NOMO-1 treated with DMSO at 0.1 percent for 48 hours (cell line): Measurements from ENCODE around the gene TBC1D5.
"Not testable (repeated sequence)": the region's sequence is repeated elsewhere in the genome, so short reads cannot be mapped to it uniquely, and the experiment has no call there.

Experiments used
- DNase-seq: peaks from one replicate; lab custom pipeline; 2025; ENCODE audit not compliant: unreplicated experiment; lab: John Stamatoyannopoulos, UW

The TBC1D5 gene

DNA sequence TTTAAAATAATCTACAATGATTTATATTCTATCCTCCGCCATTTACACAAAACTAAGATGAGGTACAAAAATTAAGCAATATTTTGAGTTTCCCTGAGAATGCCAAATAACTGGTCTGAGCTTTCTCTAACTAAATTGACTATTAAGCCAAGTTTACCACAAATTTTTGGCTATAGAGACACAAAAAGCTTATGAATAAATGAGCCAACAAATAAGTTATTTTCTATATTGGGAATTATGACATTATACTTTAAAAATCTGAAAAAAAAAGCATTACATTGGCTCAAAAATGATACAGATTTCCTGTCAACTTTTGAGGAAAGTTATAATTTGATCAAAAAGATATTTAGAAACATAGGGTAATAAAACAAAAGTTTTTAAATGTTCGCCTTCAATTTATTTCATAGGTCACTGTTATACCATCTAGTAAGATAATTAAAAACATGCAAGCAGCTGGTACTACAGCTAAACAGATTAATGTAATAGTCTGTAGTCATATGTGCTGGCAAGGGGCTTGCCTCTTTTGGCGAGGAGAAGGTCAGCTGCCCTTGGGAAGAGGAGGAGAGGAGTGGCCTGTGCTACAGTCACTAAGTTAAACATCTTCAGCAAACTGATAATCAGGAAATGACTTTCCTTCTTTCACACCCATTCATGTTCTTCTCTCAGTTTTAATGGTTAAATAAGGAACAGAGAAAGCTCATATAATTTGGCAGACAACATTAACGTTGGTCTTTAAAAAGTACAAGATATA, 318.5 kb downstream of the TBC1D5 start:
- no peak for DNase-seq

DNA sequence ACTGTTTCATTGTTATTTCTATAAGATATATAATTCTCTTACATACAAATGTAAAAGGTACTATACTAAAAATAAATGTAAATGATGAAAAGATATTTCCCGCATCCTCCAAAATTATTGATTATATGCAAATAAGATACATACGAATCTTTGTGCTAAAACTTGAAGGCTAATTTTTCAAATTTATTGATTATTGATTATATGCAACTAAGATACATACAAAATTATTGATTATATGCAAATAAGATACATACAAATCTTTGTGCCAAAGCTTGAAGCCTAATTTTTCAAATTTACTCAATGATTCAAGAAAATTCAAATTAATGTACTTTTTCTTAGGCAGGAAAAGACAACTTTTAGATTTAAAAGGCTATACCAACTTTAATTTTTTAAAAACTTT, 319.8 kb downstream of the TBC1D5 start:
- DNase-seq: no peak

DNA sequence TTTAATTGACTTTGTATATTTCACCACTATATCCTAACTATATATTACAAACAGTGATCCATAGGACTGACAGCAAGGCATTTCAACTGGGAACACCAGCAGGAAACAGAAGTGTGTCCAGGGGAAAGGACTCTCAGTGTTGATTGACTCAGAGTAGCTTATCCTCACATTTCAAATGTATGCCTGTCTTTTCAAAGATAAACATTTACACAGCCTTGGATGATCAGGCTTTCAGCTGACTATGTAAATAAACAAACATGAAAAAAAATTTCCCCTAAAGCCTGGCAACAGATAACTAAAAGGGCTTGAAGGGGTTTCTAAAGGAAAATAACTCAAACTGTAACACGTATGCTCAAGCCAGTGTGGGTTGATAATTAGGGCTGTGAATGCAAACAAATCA, 321.8 kb downstream of the TBC1D5 start:
- DNase-seq: no peak

DNA sequence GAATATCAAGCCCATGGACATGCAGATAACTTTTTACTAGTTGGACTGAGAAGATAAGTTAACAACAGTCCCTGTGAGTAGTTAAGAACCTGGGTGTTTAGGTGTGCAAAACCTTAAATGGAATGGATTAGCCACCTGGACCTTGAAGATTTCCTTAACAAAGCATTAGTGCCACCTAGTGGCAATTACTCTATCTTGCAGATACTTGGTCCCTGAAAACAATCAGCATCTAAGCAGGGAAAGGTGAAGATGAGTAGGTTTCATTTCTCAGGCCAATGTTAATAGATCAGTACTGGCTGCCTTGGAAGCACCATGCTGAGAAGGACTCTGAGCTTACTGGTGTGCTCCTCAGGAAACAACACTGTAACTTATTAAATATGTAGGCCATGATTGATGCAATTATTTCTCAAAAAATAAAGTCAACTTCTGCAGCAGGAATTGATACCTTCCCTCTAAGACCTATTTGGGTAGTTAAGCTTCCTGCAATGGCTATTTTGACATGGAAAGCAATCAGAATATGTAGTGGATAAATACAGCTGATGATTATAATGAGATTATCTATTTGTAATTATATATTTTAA, 329.4 kb downstream of the TBC1D5 start:
- DNase-seq: peak; percentile 66

DNA sequence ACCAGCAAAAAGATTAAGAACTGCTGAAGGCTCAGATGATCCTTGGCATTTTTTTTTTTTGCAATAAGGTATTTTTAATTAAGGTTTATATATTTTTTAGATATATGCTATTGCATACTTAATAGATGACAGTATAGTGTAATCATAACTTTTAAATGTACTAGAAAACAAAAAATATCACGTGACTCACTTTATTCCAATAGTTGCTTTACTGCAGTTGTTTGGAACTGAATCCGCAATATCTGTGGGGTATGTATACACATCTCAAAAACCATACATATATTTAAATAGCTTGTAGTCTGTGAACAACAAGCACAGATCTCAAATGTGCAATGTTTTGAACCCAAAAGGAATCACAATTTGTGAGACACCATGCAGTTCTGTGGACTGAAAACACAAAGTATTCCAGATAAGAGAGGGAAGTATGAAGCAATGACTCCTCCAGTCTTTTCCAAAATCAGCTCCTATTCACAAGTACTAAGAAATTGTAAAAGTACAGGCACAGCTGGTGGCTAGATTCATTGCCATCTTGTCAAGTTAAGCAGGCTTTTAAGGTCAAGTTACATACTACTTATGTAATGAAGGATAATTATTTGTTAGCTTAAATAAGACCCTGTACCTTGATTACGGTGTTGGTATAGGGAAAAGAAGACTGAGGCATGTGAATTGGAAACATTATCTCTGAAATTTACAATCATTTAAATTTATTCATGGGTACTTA, 331.1 kb downstream of the TBC1D5 start:
- DNase-seq: no peak

DNA sequence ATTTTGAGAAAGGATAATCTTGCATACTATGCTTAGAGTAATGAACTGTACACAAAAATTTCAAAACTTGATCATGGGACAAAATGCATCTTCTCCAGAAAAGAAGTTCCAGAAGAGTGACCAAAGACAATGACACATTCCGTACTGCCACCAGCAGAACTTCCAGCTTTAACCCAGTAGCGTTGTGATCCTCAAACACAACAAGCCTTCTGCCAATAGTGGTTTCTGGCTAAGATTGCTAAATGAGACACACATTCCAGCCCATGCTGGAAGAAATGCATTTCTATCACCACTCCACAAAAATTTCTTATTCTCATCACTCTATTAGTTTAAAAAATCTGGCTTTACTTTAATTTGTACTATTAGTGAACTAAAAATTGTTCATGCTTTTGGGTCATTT, 334.9 kb downstream of the TBC1D5 start:
- DNase-seq: no peak

DNA sequence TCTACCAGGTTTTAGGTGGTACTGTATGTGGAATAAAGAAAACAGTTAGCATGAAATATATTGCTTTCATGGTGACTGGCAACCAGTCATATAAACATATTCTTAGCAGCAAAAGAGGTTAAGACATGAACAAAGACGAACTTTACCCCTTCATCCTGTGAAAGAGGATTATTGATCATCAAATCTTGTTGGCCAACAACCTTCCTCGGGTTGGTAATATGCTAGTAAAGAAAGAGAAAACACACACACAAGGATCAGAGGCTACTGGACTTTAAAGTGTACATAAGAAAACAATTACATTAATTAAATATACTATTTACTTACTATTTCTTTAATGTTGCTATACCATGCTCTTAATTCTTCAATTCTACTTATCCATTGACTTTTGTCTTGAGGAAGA, 337.9 kb downstream of the TBC1D5 start:
- no peak for DNase-seq

DNA sequence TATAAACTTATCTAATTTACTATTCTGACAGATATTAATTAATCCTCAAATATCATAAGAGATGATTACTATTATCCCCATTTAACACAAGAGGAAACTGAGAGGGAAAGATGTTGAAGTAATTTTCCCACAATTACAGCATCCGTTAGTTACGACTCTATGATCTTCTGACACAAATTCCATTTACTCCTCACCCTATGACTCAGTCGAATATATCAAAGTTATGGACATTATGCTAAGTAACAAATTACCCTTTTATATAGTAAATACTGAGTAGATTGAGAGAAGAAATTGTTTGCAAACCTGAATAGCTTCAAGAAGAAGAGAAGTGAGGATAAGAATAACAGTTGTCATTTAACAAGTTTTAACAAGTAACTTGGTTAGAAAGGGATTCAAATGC, 340.0 kb downstream of the TBC1D5 start:
- no peak for DNase-seq

DNA sequence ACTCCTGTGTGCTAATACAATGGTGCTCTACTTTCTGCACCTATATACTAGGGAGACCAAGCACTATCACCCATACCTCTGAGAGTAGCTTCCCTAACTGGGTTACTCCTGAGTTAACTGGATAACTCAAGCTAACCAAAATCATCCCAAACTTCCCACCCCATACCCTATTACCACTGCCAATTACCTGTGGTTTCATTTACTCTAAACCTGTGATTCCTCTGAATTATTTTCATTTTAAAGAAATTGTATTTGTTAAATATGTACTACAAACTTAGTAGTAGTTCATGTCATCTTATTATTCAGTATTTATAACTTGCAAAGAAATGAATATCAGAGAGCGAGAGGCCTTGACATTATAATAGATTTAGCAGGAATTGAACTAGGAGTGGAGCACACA, 340.5 kb downstream of the TBC1D5 start:
- DNase-seq: no peak

DNA sequence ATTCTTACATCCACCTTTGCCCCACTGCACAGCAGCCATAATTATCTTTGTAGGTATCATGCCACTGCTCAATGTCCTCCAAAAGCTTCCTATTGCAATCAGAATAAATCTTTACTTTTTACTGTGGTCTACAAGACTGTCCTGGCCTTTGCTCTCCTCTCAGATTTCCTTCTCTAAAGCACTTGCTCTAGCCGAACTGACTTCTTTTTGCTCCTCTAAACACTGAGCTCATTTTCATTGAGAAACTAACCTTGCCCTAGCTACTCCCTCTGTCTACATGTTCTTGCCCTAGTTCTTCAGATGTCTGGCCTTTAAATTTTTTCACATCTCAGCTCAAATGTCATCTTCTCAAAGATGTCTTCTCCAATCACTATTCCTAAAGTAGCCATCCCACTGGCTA, 342.8 kb downstream of the TBC1D5 start:
- DNase-seq: peak; percentile 53

DNA sequence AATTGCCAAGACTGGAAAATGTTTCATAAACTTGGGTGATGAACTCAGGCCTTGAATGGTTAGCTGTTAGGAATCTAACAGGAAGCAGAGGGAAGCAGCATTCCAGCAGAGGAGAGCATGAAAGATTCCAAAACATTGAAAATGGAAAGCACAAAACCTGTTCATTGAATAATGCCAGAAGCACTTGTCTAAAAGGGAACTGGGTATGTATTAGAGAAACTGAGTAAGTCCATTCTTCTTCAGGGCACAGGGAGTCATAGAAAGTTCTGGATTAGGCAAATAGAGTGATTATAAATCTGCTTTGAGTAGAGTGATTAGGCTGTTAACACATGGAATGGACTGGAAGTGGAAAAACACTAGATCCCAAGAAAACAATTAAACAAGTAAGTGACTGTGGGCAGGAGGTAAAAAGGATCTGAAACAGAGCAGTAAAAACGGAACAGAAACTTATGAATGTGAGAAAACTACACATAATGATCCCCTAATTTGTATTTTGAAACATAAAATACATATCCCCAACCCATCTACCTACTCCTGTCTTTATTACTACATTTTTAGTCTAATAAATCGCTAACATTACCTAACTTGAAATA, 343.4 kb downstream of the TBC1D5 start:
- DNase-seq: peak; percentile 87

DNA sequence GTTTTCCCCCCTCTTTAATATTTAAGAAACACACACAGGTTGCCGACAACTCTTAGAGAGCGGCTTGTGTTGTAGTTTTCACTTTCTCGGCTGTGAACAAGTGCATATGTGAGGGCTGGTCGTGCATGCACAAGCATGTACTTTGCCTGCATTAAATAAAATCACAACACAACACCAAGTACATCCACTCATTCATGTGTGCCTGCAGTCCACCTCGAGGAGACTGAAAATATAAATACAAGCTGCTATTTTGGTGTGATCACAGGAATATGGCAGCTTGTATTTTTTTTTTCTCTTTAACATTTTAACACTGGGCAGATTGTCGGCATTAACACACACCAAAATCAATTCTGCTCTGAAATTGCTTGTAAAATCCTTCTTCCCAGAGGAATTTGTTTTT, 346.4 kb downstream of the TBC1D5 start:
- DNase-seq: no peak

DNA sequence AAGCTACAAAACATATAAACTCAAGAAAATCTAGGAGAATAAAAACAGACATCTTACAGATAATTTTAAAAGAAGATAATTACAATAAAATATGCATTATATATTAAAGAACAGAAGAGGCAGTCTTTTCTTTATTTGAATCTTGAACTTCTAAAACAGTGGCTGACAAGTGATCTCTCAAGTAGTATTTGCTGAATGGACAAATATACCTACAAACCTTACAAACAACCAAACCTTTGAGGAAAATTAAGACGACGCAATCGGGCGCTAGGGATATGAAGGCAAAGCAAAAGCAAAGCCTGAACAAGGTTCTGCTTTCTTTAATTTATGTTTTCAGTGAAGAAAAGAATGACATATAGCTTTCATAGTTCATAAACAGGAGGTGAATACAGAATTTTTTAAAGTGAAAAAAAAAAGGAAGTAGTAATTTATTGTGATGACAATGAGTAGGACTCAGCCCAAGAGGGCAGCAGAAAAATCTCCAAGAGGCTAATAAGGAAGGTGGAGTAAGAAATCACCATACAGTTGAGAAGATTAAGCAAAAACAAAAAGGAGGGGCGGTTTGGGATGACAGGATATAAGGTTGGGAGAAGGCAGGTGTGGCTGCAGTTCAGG, 347.8 kb downstream of the TBC1D5 start:
- DNase-seq: peak; percentile 61

DNA sequence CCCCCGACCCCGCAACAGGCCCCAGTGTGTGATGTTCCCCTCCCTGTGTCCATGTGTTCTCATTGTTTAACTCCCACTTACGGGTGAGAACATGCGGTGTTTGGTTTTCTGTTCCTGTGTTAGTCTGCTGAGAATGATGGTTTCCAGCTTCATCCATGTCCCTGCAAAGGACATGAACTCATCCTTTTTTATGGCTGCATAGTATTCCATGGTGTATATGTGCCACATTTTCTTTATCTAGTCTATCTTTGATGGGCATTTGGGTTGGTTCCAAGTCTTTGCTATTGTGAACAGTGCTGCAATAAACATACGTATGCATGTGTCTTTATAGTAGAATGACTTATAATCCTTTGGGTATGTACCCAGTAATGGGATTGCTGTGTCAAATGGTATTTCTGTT, 349.9 kb downstream of the TBC1D5 start:
- not testable (repeated sequence) for DNase-seq

DNA sequence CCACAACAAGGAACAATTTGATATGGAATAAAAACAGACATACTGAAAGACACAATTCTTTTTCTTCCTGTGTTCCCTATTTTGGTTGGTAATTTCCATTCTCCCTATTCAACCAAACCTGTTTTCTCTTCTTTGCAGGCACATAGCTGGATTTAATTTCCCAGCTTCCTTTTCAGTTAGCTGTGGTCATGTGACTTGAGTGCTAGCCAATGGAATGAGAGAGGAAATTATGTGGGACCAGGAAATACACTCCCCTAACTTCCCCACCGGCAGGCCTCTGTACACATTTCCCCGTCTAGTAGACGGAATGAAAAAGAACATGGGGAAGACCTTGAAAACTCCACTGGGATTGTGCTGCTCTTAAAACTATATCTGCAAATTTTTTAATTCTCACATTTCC, 351.6 kb downstream of the TBC1D5 start:
- no peak for DNase-seq

DNA sequence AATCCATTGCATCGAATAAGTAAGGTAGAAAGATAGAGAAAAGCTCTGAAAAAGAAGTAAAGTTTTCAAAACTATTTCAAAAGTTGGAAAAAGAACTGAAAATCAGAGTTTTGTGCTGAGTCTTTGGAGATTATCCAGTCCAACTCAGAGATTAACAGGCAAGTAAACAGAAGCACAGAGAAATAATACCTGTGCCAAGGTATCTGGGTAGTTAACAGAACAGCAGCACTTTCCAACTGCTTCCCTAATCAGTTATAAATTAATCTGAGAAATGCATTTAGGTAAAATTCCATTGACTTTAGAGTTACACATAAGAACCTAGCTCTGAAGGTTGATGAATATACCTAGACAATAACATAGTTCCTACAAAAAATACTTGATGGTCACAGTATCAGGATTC, 355.3 kb downstream of the TBC1D5 start:
- DNase-seq: no peak

DNA sequence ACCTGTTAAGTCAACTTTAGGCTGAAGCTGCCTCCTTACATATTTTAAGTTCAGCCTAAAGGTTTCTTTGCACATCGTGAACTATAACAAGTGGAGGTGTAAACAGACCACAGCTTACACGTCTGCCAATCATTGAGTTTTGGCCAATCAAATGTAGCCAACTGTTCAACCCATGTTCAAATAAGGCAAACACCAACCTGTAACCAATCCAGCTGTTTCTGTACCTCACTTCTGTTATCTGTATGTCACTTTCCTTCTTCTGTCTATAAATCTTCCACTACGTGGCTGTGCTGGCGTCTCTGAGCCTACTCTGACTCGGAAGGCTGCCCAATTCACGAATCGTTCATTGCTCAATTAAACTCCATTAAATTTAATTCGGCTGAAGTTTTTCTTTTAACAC, 356.0 kb downstream of the TBC1D5 start:
- no peak for DNase-seq

DNA sequence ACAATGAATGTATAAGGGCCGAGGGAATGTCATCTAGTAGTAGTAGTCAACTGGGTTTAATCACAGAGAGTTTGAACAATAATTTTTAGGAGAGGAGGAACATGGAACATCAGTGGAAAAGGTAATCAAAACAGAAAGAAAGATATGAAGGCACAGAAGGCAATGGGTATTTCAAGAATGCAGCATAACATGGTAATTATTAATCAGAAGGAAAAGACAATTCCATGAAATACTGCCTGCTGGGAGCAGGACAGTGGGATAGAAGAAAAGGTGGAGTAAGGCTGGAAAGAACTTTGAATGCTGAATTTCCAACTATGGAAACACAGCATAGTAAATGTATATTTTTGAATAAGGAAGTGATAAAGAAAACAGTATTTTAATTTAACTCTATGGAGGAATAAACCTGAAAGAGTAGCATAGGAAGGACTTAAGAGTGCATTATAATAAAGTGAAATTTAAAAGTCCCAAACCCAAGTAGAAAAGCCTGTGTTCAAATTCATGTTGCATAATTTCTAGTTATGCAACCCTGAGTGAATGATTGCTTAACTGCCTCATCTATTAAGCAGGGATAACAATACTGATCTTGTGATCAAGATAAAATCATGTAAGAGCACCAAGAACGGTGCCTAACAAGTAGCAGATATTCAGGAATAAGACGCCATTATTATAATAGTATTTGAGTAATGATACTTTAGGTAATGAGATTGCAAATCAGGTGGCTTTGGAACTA, 357.7 kb downstream of the TBC1D5 start:
- DNase-seq: peak; percentile 30

DNA sequence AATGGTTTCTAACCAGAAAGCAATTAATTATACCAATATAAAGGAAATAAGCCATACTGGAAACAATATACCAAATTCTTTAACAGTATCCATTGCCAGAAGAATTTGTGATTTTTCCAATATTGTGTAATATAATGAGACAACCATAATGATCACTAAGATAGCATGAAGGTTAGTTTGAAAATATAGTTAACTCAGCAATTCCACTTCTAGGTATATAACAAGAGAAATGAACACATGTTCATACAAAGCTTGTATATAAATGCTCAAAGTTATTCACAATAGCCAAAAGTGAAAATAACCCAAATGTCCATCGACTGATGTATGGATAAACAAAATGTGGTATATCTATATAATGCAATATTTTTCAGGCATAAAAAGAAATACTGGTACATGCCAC, 369.1 kb downstream of the TBC1D5 start:
- DNase-seq: no peak

DNA sequence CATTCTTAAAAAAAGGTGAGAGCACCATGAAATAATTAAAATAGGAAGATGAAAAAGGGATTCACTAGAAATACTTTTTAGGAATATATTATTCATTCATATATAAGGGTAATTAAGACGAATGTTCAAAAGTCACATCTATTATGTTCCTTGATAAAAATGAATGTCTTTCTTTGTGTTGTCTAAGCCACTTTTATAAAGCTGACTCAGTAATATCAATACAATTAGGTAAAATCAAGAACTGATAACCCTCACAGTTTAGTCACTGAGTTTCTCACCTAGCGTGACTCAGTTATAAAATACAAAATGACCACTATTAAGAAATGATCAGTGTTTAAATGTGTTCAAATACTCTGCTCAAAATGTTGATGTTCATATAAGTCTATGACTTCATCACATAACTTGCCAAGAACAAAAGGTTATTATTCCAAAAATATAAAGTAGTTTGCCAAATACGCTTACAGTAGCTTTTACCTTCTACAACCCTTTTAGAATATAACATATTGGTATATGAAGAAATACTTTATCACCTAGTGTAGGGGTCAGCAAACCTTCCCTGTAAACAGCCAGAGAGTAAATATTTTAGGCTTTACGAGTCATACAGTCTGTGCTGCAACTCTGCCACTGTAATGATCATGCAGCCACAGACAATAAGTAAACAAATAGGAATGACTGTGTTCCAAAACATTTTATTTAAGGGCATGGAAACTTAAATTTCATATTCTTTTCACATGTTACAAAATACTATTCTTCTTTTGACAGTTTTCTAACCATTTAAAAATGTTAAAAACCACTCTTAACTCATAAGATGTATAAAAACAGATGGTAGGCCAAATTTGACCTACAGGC, 369.8 kb downstream of the TBC1D5 start:
- no peak for DNase-seq
